ENCODE results near the gene PRXL2A.

DNA sequence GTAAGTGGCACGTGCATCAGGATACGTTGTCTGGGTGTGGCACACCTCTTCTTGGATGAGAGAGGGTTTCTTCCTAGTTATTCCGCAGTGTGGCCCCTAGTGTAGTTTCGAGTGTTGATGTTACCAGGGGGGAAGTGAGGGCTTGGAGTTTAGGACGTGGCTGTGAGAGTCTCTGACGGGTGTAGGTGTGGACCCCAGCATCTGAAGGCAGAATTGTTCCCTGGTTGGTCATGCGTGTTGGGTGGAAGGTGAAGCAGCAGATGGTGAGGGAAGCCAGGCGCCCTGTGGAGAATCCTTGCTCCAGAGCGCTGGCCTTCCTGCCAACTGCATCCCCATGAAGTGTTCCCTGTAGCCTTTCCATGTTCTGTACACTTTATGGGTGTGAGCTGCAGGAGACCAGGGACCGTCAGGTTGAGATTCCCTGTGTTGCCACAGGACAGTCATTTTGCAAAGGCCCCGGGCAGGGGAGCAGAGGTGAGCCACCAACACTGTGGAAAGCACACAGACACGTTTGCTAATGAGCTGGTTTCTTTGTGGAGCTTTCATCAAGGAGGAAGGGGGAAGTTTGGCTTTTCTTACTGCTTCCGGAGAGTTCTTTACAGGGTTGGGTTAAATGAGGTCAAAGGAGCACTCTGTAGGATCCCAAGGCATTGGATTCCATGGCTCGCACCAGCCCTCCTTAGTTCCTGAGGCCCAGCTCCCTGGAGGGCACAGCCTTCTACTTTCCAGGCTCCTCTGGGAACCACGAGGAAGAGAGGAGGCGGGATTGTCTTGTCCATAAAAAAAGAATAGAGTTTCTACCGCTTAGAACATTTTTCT is 77.8 kb downstream of the PRXL2A start:
- TF ChIP-seq POLR2A (IDR thresholded peaks at IDR 0.05) = no peak
- TF ChIP-seq, protein P1, sequence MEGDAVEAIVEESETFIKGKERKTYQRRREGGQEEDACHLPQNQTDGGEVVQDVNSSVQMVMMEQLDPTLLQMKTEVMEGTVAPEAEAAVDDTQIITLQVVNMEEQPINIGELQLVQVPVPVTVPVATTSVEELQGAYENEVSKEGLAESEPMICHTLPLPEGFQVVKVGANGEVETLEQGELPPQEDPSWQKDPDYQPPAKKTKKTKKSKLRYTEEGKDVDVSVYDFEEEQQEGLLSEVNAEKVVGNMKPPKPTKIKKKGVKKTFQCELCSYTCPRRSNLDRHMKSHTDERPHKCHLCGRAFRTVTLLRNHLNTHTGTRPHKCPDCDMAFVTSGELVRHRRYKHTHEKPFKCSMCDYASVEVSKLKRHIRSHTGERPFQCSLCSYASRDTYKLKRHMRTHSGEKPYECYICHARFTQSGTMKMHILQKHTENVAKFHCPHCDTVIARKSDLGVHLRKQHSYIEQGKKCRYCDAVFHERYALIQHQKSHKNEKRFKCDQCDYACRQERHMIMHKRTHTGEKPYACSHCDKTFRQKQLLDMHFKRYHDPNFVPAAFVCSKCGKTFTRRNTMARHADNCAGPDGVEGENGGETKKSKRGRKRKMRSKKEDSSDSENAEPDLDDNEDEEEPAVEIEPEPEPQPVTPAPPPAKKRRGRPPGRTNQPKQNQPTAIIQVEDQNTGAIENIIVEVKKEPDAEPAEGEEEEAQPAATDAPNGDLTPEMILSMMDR (IDR thresholded peaks at IDR 0.05) = no peak
